A549 treated with GW870086 at 1 μM for 4 hours (cell line): ENCODE measurements around the gene OLFML1. TPM values are rescaled to one million over a fixed set of nuclear protein-coding genes. Genes with fewer than 3 reads are reported as not detected.

ENCODE experiments used
- total RNA-seq: library from RNA; stranded (reverse); fragments of 200-300 nt; extraction: Qiagen RNA extraction; gene quantifications from 5 replicates; pipeline ENCODE4 v1.2.3, GENCODE V29; 2022; ENCODE audit warnings: low read depth

Gene OLFML1
- total RNA-seq = not detected in 5 replicates

DNA sequence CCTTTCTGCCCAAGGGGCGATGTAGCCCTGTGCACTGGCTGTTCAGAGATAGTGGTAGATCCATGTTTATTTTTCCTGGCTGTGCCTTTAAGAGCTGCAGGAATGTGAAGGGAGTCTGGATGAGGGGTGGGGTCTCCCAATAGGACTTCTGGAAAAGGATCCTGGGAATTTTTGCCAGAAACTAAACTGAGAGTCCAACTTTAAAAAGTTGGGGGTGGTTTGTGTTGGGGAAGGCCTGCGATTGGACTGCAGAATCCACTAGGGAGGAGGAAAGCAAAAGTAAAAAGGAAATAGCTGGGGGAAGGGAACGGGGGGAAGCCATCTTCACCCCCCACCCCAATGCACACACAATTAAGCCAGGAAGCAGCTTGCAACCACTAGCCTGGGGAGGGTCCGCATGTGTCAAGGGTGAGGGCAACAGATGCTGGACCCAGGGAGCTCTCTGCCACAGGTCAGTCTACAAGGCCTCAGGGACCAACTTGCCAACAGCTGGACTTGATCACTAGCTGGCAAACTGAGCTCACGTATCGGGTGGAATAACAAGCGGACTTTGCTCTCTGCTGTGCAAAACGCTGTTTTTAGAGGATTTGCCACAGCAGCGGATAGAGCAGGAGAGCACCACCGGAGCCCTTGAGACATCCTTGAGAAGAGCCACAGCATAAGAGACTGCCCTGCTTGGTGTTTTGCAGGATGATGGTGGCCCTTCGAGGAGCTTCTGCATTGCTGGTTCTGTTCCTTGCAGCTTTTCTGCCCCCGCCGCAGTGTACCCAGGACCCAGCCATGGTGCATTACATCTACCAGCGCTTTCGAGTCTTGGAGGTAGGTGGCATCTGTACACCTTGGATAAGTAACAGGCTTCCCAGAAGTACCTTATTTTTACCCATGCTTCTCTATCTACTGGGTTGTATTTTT lies at the start of gene OLFML1:
Gene OLFML1, plus strand, starts transcription at position 321 of the 912 bp plus-strand sequence. Its CDS starts 370 bp downstream, at position 691.

DNA sequence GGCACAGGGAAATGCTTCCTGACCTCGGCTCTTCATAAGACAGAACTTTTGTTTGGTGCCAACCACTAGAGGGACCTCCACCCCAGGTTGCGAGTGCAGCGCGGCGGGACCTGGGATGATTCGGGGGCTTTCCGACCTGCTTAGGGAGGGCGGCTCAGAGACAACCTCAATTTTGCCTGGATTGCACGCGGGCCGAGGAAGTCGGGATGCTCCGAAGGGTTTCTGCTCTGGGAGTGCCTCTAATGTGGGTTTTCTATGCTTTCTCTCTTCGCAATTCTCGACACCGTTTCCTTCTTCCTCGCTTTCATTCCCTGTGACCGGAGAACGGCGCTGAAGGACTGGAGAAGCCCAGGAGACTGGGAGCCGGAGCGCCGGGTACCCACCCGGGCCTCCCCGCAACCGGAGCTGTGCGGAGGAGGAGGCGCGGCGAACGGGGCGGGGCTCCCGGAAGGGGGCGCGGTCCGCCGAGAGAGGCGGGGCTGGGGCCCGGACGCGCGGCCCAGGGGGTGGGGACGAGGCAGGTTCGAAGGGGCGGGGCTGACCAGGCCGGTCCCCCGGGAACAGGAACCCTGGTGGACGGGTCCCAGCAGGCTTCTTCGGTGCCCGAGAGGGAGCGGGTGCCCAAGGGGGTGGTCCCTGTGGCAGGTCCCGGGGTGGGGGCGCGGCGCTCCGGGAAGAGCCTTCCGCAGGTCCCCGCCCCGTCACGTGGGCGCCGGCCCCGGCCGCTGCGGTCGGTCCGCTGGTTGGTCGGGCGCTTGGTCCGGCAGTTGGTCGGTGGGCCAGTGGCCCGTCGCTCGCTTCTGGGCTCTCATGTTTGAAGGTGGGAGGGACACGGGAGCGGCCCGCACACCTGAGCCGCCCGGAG lies 28.2 kb downstream of the OLFML1 start, which contains the start of gene PPFIBP2:
Gene PPFIBP2, plus strand, starts transcription at position 766 of the 865 bp plus-strand sequence. CDS start 35,477 bp downstream, outside the sequence.

Other genes starting within 250 kb of the OLFML1 start
- gene SYT9, start 233.6 kb upstream of the OLFML1 start, total RNA-seq = 0.15 to 0.26 TPM (median 0.16 TPM) in 5 replicates
- gene PPFIBP2, start 28.5 kb downstream of the OLFML1 start, total RNA-seq = 11.3 to 15.5 TPM (median 13.5 TPM) in 5 replicates
- gene CYB5R2, start 188.0 kb downstream of the OLFML1 start, total RNA-seq = 4.0 to 6.8 TPM (median 4.4 TPM) in 5 replicates
- not detected in 5 replicates for gene OVCH2, start 221.0 kb downstream of the OLFML1 start, total RNA-seq